Right ventricle myocardium superior (tissue), 1 donor: ENCODE data around the gene SNORC. TPM values are rescaled to one million over a fixed set of nuclear protein-coding genes. Genes with fewer than 3 reads are reported as not detected.
"Not testable (repeated sequence)": the region's sequence is repeated elsewhere in the genome, so short reads cannot be mapped to it uniquely, and the experiment has no call there.

ENCODE experiments used
- ATAC-seq: fragments of 200-7000 bp; cut with Tn5 transposase; one replicate; pipeline ENCODE4 v1.9.1; 2020; ENCODE audit warnings: mild to moderate bottlenecking; ENCODE audit not compliant: poor library complexity
- DNase-seq: peaks from one replicate; pipeline ENCODE4 v3.0.0-alpha.2; 2020
- intact Hi-C: fragments of 100-400 bp; cut with DNase I; formaldehyde crosslinking; loops from one replicate; pipeline ENCODE4 v1.11.2; 2022
- total RNA-seq: library from RNA; stranded (reverse); fragmentation: NEBNext Ultra II Directional; extraction: Animal tissue kit (Norgen Biotek cat#: 25700); gene quantifications from one replicate; pipeline ENCODE4 v1.2.1, GENCODE V29; 2021
- donor health status: DM: no; HTN: yes; CAD: no; lungs with severe emphysema.

SNORC gene
- total RNA-seq, 1 donor from 2014 or later = 0.70 TPM

DNA sequence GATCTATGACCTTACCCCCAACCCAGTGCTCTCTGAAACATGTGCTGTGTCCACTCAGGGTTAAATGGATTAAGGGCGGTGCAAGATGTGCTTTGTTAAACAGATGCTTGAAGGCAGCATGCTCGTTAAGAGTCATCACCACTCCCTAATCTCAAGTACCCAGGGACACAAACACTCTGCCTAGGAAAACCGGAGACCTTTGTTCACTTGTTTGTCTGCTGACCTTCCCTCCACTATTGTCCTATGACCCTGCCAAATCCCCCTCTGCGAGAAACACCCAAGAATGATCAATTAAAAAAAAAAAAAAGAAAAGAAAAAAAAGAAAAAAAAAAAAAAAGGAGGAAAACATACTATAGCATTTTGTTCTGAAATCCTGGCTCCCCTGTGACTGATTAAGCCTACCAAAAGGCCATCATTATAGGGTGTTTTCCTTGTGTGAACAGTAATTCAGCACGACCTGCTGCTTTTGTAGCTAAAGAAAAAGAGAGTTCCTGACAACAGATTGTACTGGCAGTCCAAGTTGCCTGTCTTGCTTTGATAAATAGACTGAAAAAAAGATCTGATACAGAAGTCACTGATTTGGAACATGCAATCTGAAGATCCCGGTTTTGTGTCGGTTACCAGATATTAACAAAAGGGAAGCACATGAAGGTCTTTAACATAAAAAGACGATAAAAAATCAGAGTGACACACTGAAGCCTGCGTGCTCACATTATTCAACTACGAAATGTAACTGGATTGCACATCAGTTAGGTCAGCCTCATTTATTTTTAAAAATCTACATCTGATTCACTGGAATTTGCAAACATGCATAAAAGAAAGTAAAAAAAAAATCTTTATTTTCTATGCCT lies 37.0 kb downstream of the SNORC start:
- intact Hi-C loops, DNase-seq, ATAC-seq: not testable (repeated sequence)

DNA sequence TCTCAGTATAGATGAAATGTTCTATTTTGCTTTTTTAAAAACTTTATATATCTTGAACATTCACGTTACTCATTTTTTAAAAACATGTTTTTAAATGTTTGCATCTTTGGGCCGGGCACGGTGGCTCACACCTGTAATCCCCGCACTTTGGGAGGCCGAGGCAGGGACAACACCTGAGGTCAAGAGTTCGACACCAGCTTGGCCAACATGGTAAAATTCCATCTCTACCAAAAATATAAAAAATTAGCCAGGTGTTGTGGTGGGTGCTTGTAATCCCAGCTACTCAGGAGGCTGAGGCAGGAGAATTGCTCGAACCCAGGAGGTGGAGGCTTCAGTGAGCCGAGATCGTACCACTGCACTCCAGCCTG lies 37.6 kb downstream of the SNORC start:
- intact Hi-C loops, DNase-seq, ATAC-seq: not testable (repeated sequence)

DNA sequence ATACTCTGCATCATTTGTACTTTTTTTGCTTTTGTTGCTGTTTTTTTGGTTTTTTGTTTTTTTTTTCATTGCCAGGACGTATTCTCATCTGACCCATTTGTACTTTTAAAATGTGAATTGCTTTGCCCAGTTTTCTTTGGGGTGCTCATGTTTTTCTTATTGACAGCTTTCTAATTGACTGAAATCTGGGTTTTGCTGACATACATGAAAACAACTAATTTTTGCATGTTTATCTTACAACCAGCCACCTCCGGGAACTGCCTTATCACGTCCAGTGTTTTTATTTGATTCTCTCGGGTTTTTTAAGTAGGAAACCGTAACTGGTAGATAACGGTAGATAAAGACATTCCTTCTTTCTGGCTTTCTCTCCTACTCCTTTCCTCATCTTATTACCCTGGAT lies 38.6 kb downstream of the SNORC start:
- DNase-seq (no peak), ATAC-seq (no peak)

DNA sequence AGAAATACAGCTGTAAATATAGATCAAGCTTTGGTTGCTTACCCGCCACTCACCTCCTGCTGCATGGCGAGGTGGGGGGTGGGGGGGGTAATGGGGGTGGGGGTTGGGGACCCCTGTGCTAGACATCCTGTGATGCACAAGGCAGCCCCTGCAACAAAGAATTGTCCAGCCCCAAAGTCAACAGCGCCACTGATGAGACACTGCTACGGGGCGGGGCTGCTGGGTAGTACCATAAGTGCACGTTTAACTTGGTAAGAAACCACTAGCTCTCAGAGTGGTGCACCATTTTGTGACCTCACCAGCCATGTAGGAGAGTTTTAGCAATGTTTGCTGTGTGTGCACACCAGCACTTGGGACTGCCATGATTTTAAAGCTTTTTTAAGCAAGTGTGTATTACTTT lies 40.3 kb downstream of the SNORC start:
- intact Hi-C loops = no loop called here
- ATAC-seq = no peak
- no peak for DNase-seq

More for the DNA sequence above, 38.6 kb downstream of the SNORC start:
- intact Hi-C loops = no loop called here

DNA sequence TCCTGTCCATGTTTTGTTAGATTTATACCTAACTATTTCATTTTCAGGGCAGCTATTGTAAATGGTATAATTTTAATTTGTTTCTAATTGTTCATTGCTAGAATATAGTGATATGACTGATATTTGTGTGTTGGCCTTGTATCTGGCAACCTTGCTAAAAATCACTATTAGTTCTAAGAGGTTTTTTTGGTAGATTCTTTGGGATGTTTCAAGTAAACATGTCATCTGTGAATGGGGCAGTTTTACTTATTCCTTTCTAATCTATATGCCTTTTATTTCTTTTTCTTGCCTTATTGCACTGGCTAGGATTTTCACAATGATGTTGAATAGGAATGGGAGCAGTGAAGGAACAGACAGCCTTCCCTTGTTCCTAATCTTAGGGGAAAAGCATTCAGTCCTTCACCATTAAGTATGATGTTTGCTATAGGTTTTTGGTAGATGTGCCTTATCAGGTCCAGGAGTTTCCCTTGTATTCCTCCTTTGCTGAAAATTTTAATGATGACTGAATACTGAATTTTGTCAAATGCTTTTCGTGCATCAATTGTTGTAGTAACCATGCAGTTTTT lies 41.7 kb downstream of the SNORC start:
- intact Hi-C loops = no loop called here
- ATAC-seq = no peak
- DNase-seq = no peak

DNA sequence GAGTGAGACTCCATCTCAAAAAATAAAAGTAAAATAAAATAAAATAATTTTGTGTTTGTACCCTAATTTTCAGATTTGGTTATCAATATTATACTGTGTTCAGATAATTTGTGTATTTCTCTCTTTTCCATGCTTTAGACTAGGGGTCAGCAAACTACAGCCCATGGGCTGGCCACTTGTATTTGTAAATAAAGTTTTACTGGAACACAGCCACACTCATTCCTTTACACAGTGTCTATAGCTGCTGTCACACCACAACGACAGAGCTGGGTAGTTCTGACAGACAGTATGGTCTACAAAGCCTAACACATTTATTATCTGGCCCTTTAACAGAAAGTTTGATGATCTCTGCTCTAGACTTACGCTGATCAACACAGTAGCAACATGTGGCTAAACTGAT lies 43.8 kb downstream of the SNORC start:
- no peak for ATAC-seq
- DNase-seq = no peak
- intact Hi-C loops = no loop called here

DNA sequence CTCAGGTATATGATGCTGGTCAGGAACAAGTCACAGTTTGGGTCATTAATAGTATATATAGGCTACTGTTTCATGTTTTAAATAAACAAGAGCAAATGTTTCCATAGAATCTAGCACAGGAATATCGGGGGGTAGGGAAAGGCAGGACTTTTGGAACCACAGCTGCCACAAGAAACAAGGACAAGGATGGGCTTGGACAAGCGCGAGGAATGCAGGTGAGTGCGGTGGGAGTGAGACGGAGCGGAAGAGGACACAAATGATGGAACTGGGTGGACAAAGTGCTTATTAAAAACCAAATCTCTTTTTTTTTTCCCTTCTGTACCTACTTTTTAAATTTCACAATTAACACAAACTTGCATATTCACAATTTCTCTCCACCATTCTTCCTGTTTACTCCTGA lies 49.1 kb downstream of the SNORC start:
- DNase-seq (no peak), ATAC-seq (no peak)
- intact Hi-C loops = no loop called here

DNA sequence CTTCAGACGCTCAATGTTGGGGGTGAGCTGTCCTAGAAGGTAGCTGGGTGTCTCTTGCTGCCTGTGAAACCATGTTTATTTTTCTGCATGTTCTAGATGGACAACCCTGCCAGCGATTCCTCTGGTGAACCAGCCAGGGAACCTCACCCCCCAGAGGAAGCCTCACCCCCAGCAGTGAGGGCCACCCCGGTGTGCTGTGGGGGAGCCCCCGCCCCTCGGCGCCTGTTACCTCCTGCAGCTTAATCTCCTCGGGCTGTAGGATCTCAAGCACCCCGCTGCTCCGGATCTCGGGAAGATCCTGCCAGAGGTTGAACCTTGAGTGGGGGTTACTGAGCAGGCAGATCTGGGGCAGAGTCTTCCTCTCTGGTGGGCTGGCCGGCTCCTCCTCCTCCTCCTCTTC lies 50.0 kb downstream of the SNORC start:
- intact Hi-C loops = no loop called here
- no peak for ATAC-seq
- DNase-seq = no peak

DNA sequence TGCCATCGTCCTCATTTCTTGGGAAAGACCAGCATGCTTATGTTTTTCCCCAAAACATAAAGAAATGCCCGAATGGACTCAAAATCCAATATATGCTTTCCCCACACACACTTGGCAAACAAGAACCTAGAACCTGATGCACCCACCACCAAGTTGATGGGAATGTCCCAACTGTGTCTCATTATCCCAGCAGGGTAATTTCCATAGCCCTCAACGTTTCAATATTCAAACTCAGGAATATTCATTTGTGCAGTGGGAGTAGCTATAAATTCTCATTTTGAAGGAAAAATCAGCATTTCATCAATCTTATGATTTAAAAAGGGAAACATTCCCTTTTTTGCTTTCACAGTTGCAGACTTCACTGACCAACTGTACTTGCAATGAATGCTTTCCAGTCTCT lies 50.7 kb downstream of the SNORC start:
- DNase-seq = no peak
- intact Hi-C loops = no loop called here
- no peak for ATAC-seq

DNA sequence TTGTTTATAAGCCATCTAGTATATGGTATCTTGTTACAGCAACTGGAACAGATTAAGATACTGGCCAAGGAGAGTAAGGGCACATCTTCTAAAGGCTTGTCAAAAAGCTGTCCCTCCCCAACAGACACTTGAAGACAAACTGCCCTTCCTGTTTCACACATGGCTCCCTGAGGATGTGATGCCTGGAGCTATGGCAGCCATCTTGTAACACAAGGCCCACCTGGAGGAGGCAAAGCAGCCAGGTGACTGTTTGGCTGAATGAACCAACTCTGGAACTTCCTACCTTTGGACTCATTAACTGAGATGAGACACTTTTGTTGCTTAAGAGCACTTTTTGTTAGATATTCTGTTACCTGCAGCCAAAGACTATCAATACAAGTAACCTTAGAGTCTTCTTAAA lies 54.4 kb downstream of the SNORC start:
- ATAC-seq = no peak
- intact Hi-C loops = no loop called here
- no peak for DNase-seq

DNA sequence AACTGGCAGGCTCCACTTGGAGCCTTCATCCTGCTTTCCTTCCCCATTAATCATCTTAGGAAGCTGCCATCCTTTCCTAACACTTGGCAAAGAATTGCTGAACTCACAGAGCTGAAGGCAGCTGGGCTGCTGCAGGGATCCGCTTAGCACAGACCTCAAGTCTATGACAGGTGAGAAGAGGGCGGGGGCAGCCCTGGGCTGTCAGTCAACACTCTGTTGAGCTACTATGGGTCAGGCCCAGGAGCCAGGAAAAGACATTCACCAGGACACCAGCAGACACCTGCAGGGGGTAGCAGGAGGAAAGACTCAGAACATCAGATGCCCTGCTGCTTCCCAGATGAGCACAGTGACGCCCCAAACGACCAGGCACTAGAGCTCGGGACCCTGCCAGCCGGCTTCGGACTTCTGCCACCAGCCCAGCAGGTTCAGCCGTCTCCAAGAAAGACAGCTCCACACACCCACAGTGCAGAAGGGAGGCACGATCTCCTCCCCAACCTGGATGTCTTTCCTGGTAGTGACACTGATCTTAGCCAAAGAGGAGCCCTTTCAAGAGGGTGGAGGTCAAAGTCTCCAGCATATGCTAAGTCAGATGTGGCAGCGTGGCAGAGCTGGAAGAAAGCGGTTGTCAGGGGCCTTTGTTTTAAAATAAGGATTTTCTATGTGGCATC lies 55.2 kb downstream of the SNORC start:
- no peak for ATAC-seq

DNA sequence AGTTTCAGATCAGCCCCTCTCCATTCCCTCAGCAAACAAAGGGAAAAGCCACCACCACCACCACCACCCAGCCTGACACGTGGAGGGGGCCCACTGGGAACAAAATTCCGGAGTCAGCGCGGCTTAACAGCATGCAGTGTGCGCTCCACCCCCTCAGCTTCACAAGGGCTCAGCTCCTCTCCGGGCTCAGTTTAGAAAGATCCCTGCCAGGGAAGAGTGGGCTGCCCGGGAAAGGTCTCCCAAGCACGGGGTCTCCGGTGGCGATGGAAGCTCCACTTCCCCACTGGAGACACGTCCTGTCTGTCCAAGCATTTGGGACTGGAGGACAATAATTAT lies 55.7 kb downstream of the SNORC start:
- DNase-seq (no peak), ATAC-seq (no peak)
- intact Hi-C loops = no loop called here

More for the DNA sequence above, 55.2 kb downstream of the SNORC start:
- intact Hi-C loops = no loop called here
- DNase-seq = no peak

DNA sequence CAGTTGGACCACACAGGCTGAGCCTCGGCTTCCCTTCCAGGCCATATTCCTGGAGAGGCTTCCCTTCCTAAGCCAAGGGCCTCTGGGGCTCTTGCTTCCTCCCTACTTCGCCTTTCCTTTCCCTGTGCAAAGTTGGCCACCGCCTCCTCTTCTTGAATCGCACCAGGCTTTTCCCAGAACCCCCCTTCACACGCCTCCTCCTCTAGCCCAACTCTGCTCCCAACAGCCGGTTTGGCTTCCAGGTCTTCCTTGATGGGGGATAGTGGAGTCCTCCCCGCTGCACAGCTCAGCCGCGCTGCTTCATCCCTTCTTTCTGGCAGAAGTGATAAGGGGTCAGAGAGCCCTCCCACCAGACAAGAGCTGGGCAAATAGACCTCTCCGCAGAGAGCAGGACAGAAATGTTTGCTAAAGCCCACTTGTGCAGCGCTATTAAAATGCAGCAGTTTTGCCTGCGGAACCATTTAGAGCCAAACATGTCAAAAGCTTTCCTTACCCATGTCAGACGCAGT lies 56.4 kb downstream of the SNORC start:
- intact Hi-C loops = no loop called here
- DNase-seq (no peak), ATAC-seq (no peak)

DNA sequence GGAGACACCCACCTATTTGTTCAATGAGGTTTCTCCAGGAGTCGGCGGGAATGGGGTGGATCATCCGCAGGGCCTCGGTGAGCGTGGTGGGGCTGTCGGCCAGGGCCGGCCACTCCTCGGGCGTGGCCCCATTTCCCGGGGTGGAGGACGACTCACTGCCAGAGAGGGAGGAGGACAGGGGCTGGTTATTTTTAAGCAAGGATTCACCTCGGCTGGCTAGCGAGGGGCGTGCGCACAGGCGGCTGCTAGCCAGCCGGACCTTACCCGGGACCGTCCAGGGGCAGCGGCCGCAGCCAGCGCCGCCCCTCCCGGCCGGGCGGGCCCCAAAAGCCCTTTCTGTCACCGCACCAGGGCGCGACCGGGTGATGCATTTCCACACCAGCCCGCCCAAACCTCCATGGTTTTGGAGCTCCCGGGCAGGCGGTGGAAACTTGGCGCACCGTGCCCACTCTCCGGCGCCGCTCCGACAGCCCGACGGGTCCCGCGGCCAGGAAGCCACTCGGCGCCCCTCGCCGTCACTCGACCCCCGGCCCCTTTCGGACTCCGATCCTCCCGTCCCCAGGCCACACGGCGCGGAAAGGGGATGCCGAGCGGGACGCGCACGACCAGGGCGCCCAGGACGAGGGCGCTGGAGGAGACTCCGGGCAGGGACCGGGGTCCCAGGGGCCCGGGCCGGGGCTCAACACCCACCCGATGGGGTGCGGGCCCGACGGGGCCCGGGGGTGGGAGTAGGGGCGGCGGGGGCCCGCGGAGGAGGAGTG lies 57.1 kb downstream of the SNORC start:
- no peak for DNase-seq
- intact Hi-C loops = no loop called here
- no peak for ATAC-seq

DNA sequence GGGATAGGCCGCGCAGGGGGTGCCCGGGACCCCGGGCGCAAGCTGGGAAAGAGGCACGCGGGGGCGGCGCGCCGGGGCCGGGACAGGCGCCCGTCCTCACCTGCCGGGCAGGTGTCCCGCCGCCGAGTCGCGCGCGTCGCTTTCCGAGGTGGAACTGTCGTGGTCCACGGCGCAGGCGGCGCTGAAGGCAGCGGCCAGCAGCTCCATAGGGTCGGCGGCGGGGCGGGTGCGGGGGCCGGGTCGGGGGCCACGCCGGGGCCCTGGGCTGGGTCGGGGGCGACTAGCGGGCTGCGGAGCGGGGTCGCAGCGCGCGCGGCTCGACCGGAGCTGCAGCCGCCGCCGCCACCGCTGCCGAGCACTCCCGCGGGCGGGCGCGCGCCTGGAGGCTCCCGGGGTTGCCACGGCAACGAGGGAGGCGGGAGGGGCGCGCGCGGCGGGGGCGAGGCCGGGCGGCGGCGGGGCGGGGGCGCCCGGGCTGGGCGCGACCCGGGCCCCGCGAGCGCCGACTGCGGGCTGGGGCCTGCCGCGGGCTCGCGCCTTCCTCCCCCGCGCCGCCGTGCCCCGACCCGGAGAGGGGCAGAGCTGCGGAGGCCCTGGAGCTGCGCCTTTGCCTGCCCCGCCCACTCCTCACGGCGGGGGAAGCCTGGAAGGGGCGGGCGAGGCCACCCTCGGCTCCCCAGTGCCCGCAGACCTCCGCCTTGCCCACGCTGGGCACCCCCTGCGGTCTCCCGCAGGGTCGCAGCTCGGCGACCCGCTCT lies 57.9 kb downstream of the SNORC start:
- intact Hi-C loops = no loop called here
- DNase-seq (no peak), ATAC-seq (no peak)
